Osteoblast (primary cell): ENCODE results near the gene PLXND1. TPM values are rescaled to one million over a fixed set of nuclear protein-coding genes. Genes with fewer than 3 reads are reported as not detected.
"Not testable (repeated sequence)": the region's sequence is repeated elsewhere in the genome, so short reads cannot be mapped to it uniquely, and the experiment has no call there.

Experiments
- DNase-seq: peaks from one replicate; pipeline ENCODE4 v3.0.0; 2011; ENCODE audit warnings: low spot score, mixed read lengths; ENCODE audit not compliant: insufficient read length; ENCODE audit errors: missing footprints
- H2AFZ ChIP-seq: 2 replicates; pipeline ENCODE4 v1.6.0; 2011; ENCODE audit warnings: mild to moderate bottlenecking, low read length
- H3K27ac ChIP-seq: 2 replicates; pipeline ENCODE4 v1.5.1; 2011; ENCODE audit warnings: mild to moderate bottlenecking, low read depth, low read length, moderate library complexity
- H3K27me3 ChIP-seq: 2 replicates; pipeline ENCODE4 v1.6.0; 2012; ENCODE audit warnings: mild to moderate bottlenecking, control low read depth, inconsistent platforms, low read length, moderate library complexity; ENCODE audit not compliant: insufficient read depth
- H3K36me3 ChIP-seq: 2 replicates; pipeline ENCODE4 v1.5.1; 2011; ENCODE audit warnings: mild to moderate bottlenecking, low read length, control low read depth, moderate library complexity; ENCODE audit not compliant: insufficient read depth
- H3K4me1 ChIP-seq: 2 replicates; pipeline ENCODE4 v1.5.1; 2011; ENCODE audit warnings: mild to moderate bottlenecking, low read length, control low read depth, moderate library complexity; ENCODE audit not compliant: insufficient read depth
- H3K4me2 ChIP-seq: 2 replicates; pipeline ENCODE4 v1.6.0; 2011; ENCODE audit warnings: mild to moderate bottlenecking, low read length; ENCODE audit not compliant: insufficient read depth
- H3K4me3 ChIP-seq: fragments of 200-600 bp; sonication (generic); 3 replicates; pipeline ENCODE4 v1.5.1; 2012; ENCODE audit warnings: mild to moderate bottlenecking, low read length, inconsistent platforms; ENCODE audit not compliant: insufficient read depth
- H3K79me2 ChIP-seq: 2 replicates; pipeline ENCODE4 v1.6.0; 2012; ENCODE audit warnings: mild to moderate bottlenecking, low read length, control low read depth, inconsistent platforms; ENCODE audit not compliant: insufficient read depth
- H3K9me3 ChIP-seq: 2 replicates; pipeline ENCODE4 v1.5.1; 2011; ENCODE audit warnings: low read depth, low read length, control low read depth
- H4K20me1 ChIP-seq: 2 replicates; pipeline ENCODE4 v1.6.0; 2012; ENCODE audit warnings: mild to moderate bottlenecking, low read length, control low read depth; ENCODE audit not compliant: insufficient read depth
- CTCF ChIP-seq: IDR thresholded peaks from 2 replicates; pipeline ENCODE4 v1.5.1; 2011; ENCODE audit warnings: mild to moderate bottlenecking, low read depth, low read length, moderate library complexity; ENCODE audit errors: extremely low read depth
- total RNA-seq: library from RNA; depleted of rRNA; stranded (reverse); fragments of >200 nt; gene quantifications from 2 replicates; pipeline ENCODE4 v1.2.3, GENCODE V29; 2012

The PLXND1 gene
- total RNA-seq, 1 donor, result 134 TPM

- H2AFZ ChIP-seq, result no peak overlapping the region
- H3K4me2 ChIP-seq, result no peak overlapping the region
- no peaks in the 10 kb centered on the region for H3K9me3 ChIP-seq
- TF ChIP-seq CTCF, result no peak
- H3K79me2 ChIP-seq, result no peaks in the 10 kb centered on the region
- H3K4me1 ChIP-seq, result peaks cover 2% of the 10 kb centered on the region
- H3K4me3 ChIP-seq, result no peak overlapping the region
- no peaks in the 10 kb centered on the region for H3K27me3 ChIP-seq
- no peaks in the 10 kb centered on the region for H3K36me3 ChIP-seq
- no peak for DNase-seq
- no peaks in the 10 kb centered on the region for H4K20me1 ChIP-seq
- H3K27ac ChIP-seq, result no peak overlapping the region
These were observed 38.4 kb upstream of the PLXND1 start for GRCh38 chr3:129644836-129645235.

GRCh38 chr3:129641567-129642260 lies 35.2 kb upstream of the PLXND1 start:
- not testable (repeated sequence) for H3K27me3 ChIP-seq, H2AFZ ChIP-seq, H3K9me3 ChIP-seq, H3K27ac ChIP-seq, H3K4me2 ChIP-seq, H4K20me1 ChIP-seq, H3K4me1 ChIP-seq, H3K4me3 ChIP-seq, H3K79me2 ChIP-seq, DNase-seq, H3K36me3 ChIP-seq

DNA sequence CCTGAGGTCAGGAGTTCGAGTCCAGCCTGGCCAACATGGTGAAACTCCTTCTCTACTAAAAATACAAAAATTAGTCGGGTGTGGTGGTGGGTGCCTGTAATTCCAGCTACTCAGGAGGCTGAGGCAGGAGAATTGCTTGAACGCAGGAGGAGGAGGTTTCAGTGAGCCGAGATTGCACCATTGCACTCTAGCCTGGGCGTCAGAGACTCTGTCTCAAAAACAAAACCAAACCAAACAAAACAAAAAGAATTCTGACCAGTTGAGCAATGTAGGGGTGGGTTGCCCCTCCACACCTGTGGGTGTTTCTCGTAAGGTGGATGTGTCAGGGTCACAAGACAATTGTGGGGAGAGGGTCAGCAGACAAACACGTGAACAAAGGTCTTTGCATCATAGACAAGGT lies 34.5 kb upstream of the PLXND1 start:
- not testable (repeated sequence) for H3K9me3 ChIP-seq, H3K27ac ChIP-seq, H3K79me2 ChIP-seq, H3K4me2 ChIP-seq, DNase-seq, H3K27me3 ChIP-seq, H3K4me1 ChIP-seq, H3K36me3 ChIP-seq, H4K20me1 ChIP-seq, H2AFZ ChIP-seq, H3K4me3 ChIP-seq

- TF ChIP-seq CTCF, result no peak
- Histone ChIP-seq H3K27me3 (no peaks in the 10 kb centered on the region), H3K4me2 (no peak overlapping the region), H3K4me1 (no peaks in the 10 kb centered on the region), H3K4me3 (no peak overlapping the region), H3K79me2 (no peaks in the 10 kb centered on the region), H3K27ac (no peak overlapping the region), H3K36me3 (no peaks in the 10 kb centered on the region), H2AFZ (no peak overlapping the region), H4K20me1 (no peaks in the 10 kb centered on the region), H3K9me3 (peaks cover 4% of the 10 kb centered on the region)
- DNase-seq, result peak; percentile 35
These were observed 32.0 kb upstream of the PLXND1 start for GRCh38 chr3:129638481-129638880.

DNA sequence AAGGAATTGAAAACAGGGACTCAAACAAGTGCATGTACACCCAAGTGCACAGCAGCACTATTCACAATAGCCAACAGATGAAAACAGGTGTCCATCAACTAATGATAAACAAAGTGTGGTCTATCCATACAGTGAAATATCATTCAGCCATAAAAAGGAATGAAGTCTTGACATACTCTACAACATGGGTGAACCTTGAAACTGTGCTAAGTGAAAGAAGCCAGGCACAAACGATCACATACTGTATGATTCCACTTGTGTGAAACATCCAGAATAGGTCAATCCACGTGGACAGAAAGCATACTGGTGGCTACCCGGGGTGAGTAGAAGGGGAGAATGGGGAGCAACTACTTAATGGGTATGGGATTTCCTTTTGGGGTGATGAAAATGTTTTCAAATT lies 29.6 kb upstream of the PLXND1 start:
- Histone ChIP-seq H3K9me3 (peaks cover 4% of the 10 kb centered on the region), H3K27ac (no peak overlapping the region), H2AFZ (no peak overlapping the region), H3K27me3 (no peaks in the 10 kb centered on the region), H3K4me3 (no peak overlapping the region), H3K4me1 (no peaks in the 10 kb centered on the region), H4K20me1 (no peaks in the 10 kb centered on the region), H3K36me3 (no peaks in the 10 kb centered on the region), H3K79me2 (no peaks in the 10 kb centered on the region), H3K4me2 (no peak overlapping the region)
- no peak for DNase-seq
- no peak for TF ChIP-seq CTCF
